Left ventricle myocardium superior (tissue), 1 donor: Measurements from ENCODE around the gene POU2F3. TPM values are rescaled to one million over a fixed set of nuclear protein-coding genes. Genes with fewer than 3 reads are reported as not detected.

Experiments used
- ATAC-seq: fragments of 200-7000 bp; cut with Tn5 transposase; one replicate; pipeline ENCODE4 v1.9.1; 2020; ENCODE audit warnings: mild to moderate bottlenecking, moderate library complexity
- DNase-seq: peaks from one replicate; pipeline ENCODE4 v3.0.0-alpha.2; 2020
- intact Hi-C: fragments of 100-400 bp; cut with micrococcal nuclease; formaldehyde crosslinking; loops from one replicate; pipeline ENCODE4 v1.11.0; 2022
- total RNA-seq: library from RNA; stranded (reverse); fragmentation: NEBNext Ultra II Directional; extraction: Animal tissue kit (Norgen Biotek cat#: 25700); gene quantifications from one replicate; pipeline ENCODE4 v1.2.1, GENCODE V29; 2021
- donor health status: DM: no; HTN: yes; CAD: no; lungs with severe emphysema.

Gene POU2F3
- total RNA-seq, 1 donor from 2014 or later = not detected

- intact Hi-C loops = loop anchor here (5.0 to 10.0 kb wide), 2 partner anchors 70 to 127 kb away; no protein-coding TSS in a partner anchor
- DNase-seq (no peak), ATAC-seq (no peak)
Observed at GRCh38 chr11:120302001-120302805, 62.3 kb downstream of the POU2F3 start.

DNA sequence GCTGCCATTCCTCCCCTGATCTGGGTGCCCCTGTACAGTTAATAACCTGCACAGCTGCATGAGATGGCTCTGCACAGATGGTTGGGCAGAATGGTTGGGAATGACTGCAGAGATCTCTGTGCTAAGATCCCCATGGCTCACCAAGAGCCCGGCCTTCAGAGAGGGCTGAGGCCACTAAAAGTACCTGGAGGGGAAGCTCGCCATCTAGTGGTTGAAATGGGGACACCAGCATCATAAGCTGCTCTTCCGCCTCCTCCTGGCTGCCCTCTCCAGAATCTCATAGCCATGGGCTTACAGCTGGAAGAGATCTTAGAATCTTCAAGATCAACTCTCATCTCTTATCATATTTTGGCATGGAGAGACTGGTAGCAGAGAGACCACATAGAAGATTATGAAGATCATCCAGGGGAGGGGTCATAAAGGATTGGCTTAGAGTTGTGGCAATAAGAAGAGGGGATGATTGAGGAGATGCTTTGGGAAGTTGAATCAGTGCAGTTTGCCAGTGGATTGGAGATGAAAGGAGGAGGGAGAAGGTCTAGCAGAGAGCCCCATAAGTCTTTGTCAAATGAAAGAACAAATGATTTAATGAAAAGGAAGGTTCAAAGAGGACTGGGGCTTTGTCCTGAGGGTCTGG is 63.2 kb downstream of the POU2F3 start:
- intact Hi-C loops = loop anchor here (5.0 to 10.0 kb wide), 2 partner anchors 71 to 128 kb away; no protein-coding TSS in a partner anchor

DNA sequence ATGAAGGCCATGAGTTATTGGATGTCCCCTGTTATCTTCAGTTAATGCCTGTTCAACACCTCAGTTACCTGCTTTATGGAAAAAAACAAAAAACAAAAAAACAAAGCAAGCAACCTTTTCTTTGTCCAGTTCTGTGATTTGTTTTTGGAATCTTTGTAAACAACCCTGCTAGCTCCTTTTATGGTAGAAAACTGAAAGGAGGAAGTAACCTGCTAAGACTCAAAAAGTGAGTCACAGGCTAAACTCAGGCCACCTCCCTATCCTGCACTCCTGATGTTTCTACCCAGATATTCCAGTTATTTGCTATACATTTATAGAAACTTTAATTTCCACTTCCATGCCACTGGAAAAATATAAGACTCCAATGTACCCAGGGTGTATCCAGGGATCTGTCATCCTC is 64.6 kb downstream of the POU2F3 start:
- DNase-seq (no peak), ATAC-seq (no peak)
- intact Hi-C loops = loop anchor here (5.0 to 10.0 kb wide), 2 partner anchors 72 to 130 kb away; no protein-coding TSS in a partner anchor

More for the DNA sequence above, 63.2 kb downstream of the POU2F3 start:
- DNase-seq = peak; percentile 67
- ATAC-seq = peak; percentile 84

- intact Hi-C loops = loop anchor here (10.0 kb wide), 1 partner anchor 130 kb away; no protein-coding TSS in a partner anchor
- DNase-seq (no peak), ATAC-seq (no peak)
Observed at GRCh38 chr11:120305286-120305685, 65.3 kb downstream of the POU2F3 start.

- no peak for ATAC-seq
- intact Hi-C loops = loop anchor here (10.0 kb wide), 1 partner anchor 132 kb away; no protein-coding TSS in a partner anchor
- DNase-seq = peak; percentile 55
Observed at GRCh38 chr11:120306519-120307242, 66.7 kb downstream of the POU2F3 start.

DNA sequence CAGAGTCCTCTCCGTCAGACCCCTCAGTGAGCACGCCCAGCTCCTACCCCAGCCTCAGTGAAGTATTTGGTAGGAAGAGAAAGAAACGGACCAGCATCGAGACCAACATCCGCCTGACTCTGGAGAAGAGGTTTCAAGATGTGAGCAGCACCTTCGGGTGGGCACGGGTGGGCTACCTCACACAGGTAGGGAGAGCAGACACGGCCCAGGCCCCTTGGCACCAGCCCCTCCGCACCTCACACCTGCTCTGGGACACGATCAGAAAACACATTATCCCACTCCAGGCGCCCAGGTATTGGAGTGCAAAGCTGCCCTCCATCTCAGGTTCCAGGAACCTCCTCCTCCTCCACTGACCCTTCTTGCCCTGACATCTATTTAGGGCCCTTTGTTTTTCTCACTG is 67.5 kb downstream of the POU2F3 start:
- intact Hi-C loops = loop anchor here (10.0 kb wide), 1 partner anchor 133 kb away; no protein-coding TSS in a partner anchor
- ATAC-seq (no peak), DNase-seq (no peak)

DNA sequence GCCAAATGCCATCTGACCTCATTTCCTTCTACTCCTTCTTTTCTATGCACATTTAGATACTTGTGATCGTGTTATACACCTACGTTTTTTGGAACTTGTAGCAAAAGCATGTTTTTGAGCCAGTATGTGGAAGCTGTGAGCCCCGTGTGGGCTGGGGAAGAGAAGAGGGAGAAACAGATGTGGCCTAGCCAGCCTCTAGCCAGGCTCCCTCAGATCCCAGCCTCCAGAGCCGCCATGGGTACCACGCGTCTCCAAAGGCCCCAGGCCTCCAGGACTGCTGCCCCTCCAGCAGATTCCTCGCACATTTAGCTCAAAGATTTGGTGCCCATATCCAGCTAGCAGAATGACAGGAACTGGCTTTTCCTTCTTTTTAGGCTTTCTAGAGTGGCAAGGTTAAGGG is 68.1 kb downstream of the POU2F3 start:
- ATAC-seq (no peak), DNase-seq (no peak)
- intact Hi-C loops = loop anchor here (10.0 kb wide), 1 partner anchor 133 kb away; no protein-coding TSS in a partner anchor

GRCh38 chr11:120310870-120311269 is 70.9 kb downstream of the POU2F3 start:
- no peak for ATAC-seq
- intact Hi-C loops = no loop called here

DNA sequence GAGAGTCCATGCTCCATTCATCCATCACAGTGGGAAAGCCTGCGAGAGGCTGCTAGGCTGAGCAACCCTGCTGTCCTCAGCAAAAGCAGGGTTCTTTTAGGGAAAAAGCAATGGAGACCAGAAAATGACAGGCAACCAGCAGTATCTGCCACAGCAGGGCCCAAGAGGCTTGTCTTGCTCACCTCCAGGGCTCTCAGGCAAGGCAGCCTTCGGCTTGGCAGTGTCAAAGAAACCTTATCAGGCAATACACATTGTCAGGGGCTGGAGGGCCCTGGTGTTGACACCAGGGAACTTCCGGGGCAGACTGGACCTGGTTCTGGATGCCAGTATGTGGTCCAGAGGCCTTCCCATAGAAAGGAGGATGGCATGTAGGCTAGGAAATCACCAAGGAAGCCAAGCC is 74.9 kb downstream of the POU2F3 start:
- ATAC-seq (no peak), DNase-seq (no peak)
- intact Hi-C loops = no loop called here

More at GRCh38 chr11:120310870-120311269, 70.9 kb downstream of the POU2F3 start:
- no peak for DNase-seq

GRCh38 chr11:120316880-120317688 is 77.1 kb downstream of the POU2F3 start:
- intact Hi-C loops = no loop called here
- DNase-seq (peak; percentile 74), ATAC-seq (peak; percentile 87)

DNA sequence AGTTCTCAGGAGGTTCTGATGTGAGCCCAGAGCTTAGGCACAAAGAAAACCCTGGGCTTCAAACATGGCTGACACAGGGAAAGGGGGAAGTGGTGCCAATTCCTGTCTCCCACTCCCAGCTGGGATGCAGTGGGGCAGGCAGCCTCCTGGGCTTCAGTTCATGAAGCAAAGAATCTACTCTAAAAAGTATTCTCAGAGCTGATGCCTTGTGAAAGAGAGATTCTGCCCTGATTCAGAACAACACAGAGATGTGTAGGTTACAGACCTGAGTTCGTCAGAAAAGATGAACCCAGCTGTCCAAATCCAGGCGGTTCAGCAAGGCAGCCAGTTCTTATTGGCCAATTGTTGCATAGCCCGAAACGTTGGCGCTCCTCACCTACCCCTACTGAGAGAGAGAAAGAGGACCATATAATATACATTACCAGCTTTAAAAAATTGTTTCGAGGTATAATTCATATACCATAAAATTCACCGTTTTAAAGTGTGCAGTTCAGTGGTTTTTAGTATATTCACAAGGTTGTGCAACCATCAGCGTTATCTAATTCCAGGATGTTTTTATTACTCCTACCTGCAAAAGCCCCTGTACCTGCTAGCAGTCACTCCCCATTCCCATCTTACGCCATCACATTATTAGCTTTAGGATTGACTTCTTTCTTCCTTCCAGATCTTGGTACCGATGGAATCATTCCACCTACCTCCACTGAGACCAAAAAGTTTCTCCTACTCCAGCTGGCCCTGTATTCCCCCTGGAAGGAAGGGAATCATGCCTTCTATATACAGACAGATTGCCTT is 77.9 kb downstream of the POU2F3 start:
- no peak for ATAC-seq
- DNase-seq = no peak
- intact Hi-C loops = no loop called here

GRCh38 chr11:120318906-120319305 is 79.0 kb downstream of the POU2F3 start:
- intact Hi-C loops = no loop called here
- no peak for DNase-seq
- ATAC-seq = no peak

DNA sequence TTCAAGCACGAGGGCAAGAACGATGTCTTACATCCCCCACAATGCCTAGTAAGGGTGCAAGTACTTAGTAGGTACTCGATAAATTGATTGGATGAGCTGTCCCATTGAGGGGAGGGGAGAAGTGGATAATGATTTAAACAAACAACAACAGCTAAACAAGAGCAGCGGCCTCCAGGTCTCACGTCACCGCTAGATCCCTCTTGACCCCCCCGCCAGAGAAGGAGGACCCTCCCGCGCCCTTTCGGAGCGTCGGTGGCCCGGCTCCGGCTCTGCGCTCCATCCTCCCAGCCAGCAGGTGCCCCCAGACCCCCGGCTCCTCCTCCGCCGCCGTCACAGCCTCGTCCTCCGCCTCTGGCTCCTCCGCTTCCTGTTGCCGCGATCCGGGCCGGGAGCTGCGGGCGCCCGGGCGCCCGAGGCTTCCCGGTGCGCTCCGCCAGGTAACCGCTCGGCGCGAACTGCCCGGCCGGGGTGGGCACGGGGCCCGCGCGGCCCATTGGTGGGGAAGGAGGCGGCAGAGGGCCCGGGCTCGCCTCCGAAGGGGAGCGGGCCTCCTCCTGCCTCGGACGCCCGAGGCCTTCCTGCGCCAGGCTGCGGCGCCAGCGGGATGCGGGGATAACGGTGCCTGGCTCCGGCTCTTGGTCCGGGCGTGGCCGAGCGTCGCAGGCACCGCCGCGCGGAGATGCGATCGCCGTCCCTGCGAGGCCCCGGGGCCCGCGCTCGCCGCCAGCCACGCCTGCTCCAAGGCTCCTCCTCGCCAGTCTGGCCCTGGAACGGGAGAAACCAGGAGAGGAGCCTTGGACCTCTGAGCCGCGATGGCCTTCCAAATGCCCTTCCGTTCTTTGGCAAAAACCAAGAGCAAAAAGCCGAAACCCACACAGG is 85.2 kb downstream of the POU2F3 start, which contains the start of gene TLCD5:
Gene TLCD5 (plus strand): TSS at position 368 of the 879 bp plus-strand sequence. CDS start 2,143 bp downstream, outside the sequence.
- ATAC-seq = peak; percentile 80
- peak; percentile 79 for DNase-seq
- intact Hi-C loops = no loop called here

GRCh38 chr11:120326228-120326627 is 86.3 kb downstream of the POU2F3 start:
- DNase-seq (no peak), ATAC-seq (peak; percentile 19)
- intact Hi-C loops = no loop called here

DNA sequence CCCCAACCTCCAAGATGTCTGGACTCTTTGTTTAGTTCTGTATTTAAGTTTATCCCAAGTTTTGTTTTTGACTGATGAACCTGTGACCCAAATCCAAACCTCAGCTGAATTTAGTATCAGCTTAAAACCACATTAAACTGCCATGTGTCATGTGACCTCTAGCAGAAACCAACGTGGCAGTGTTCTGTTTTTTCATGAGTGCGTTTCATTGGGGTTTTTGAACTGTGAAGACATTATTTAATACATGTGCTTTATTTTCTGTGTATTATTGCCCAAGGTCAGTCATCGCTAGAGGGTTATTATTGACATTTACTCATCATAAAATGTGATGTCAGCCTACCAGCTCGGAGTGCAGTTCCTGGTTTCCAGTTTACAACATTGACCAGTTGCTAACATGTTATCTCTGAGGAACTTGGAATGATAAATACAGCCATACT is 86.9 kb downstream of the POU2F3 start:
- ATAC-seq (no peak), DNase-seq (no peak)
- intact Hi-C loops = no loop called here

DNA sequence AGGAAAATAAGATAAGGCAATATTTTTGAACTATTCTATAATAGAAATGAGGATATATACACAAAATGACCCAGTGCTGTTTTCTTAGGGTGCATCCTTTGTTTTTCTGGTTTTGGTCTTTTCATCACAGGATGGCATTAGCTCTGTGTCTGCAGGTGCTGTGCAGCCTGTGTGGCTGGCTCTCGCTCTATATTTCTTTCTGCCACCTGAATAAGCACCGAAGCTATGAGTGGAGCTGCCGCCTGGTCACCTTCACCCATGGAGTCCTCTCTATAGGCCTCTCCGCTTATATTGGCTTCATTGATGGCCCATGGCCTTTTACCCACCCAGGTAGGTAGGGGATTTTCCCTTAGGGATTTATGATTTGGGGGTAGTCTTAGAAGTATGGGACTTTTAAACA is 87.4 kb downstream of the POU2F3 start:
- DNase-seq = no peak
- intact Hi-C loops = no loop called here
- no peak for ATAC-seq

GRCh38 chr11:120329556-120329955 is 89.6 kb downstream of the POU2F3 start:
- intact Hi-C loops = no loop called here
- ATAC-seq (no peak), DNase-seq (no peak)
